Kidney (tissue), 14 donors: ENCODE data around the gene APOL2. TPM values are rescaled to one million over a fixed set of nuclear protein-coding genes. Genes with fewer than 3 reads are reported as not detected.
"Not testable (repeated sequence)": the region's sequence is repeated elsewhere in the genome, so short reads cannot be mapped to it uniquely, and the experiment has no call there.

Experiments used
- DNase-seq, 5 donors: peaks; one replicate each; pipeline ENCODE4 v3.0.0-alpha.2; 2013 to 2020
- FAIRE-seq: peaks from 2 replicates; lab custom pipeline; 2012; peaks lifted over from hg19 to GRCh38; lab: Jason Lieb, UNC
- H3K27ac ChIP-seq, 2 donors: one replicate each; pipeline ENCODE4 v1.7.0; 2013; ENCODE audit warnings: low read depth in 2 of 2, low read length in 2 of 2, inconsistent platforms in 1 of 2
- H3K27me3 ChIP-seq: one replicate; pipeline ENCODE4 v1.7.1; 2013; ENCODE audit warnings: low read length, inconsistent platforms; ENCODE audit not compliant: control insufficient read depth, insufficient read depth
- H3K36me3 ChIP-seq, 3 donors: one replicate each; pipeline versions ENCODE4 v1.7.0 to v1.7.1; 2013; ENCODE audit warnings: low read length in 3 of 3, control low read depth in 1 of 3, inconsistent platforms in 1 of 3; ENCODE audit not compliant: insufficient read depth in 3 of 3, control insufficient read depth in 2 of 3
- H3K4me1 ChIP-seq, 3 donors: one replicate each; pipeline versions ENCODE4 v1.7.0 to v1.7.1; 2013; ENCODE audit warnings: low read length in 3 of 3, inconsistent platforms in 1 of 3, low read depth in 1 of 3; ENCODE audit not compliant: control insufficient read depth in 2 of 3, insufficient read depth in 2 of 3
- H3K4me3 ChIP-seq, 3 donors: one replicate each; pipeline versions ENCODE4 v1.7.0 to v1.8.1; 2013; ENCODE audit warnings: low read length in 3 of 3, control low read depth in 1 of 3, inconsistent platforms in 1 of 3
- H3K9ac ChIP-seq, 3 donors: one replicate each; pipeline versions ENCODE4 v1.7.0 to v1.7.1; 2013; ENCODE audit warnings: low read length in 3 of 3, control low read depth in 1 of 3, inconsistent platforms in 1 of 3
- H3K9me3 ChIP-seq, 3 donors: one replicate each; pipeline versions ENCODE4 v1.7.0 to v1.7.1; 2013; ENCODE audit warnings: low read length in 3 of 3, control low read depth in 1 of 3, inconsistent platforms in 1 of 3; ENCODE audit not compliant: control insufficient read depth in 2 of 3, insufficient read depth in 1 of 3
- intact Hi-C: fragments of 100-400 bp; cut with DNase I; formaldehyde crosslinking; loops from one replicate; pipeline ENCODE4 v1.11.1; 2022
- polyA plus RNA-seq: library from polyadenylated mRNA; stranded (reverse); fragments of 350-450 nt; fragmentation: Illumina TruSeq; extraction: RNeasy Lipid Tissue Mini Kit (QIAGEN cat#74804); gene quantifications from one replicate; pipeline ENCODE4 v1.2.3, GENCODE V29; 2014; ENCODE audit warnings: low read depth, low replicate concordance; ENCODE audit not compliant: insufficient read depth
- total RNA-seq: library from RNA; stranded (reverse); fragmentation: NEBNext Ultra II Directional; extraction: Animal tissue kit (Norgen Biotek cat#: 25700); gene quantifications from one replicate; pipeline ENCODE4 v1.2.1, GENCODE V29; 2021
- TF ChIP-seq, protein P1 (sequence below): IDR thresholded peaks from 3 replicates; pipeline ENCODE4 v1.5.1; 2012; ENCODE audit warnings: mild to moderate bottlenecking, moderate library complexity, borderline replicate concordance; ENCODE audit not compliant: insufficient read depth; ENCODE audit errors: extremely low read depth
- donor health status: control.
- donor health status: control.
- donor health status: control.
- donor health status: control.
- donor health status: control.
- donor health status: DM: yes; HTN: yes; CAD: no.
- donor health status: Normal renal cell carcinoma (clear cell type).

The APOL2 gene
- total and polyA plus RNA-seq, 2 donors from 2014 or later = 34.8 to 48.8 TPM

DNA sequence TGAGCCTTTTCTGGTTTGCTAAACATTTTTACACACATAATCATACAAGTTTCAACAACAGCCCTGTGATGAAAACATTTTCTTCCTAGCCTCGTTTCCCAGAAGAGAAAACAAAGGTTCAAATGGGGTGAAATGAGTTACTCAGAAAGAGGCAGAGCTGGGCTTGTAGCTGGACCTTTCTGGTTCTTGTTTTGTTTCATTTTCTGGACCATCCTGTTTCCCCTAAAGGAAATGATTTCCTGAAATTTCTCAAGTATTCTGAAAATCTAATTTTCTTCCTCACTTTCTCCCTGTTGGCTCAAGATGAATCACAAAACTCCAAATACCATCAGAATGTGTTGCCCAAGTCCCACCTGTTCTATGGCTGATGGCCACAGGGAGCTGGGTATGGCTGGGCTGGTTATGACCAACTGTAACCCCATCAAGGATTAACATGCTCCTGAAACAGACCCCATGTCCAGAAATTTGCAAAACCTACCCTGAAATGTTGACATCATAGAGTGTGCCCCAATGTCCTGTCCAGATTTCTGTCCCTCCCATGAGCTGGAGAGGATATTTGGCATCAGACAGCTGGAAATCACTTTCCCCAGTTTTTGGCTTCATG, 31.1 kb downstream of the APOL2 start:
- H3K4me3 ChIP-seq = no peak overlapping the region
- FAIRE-seq = no peak
- TF ChIP-seq, protein P1, sequence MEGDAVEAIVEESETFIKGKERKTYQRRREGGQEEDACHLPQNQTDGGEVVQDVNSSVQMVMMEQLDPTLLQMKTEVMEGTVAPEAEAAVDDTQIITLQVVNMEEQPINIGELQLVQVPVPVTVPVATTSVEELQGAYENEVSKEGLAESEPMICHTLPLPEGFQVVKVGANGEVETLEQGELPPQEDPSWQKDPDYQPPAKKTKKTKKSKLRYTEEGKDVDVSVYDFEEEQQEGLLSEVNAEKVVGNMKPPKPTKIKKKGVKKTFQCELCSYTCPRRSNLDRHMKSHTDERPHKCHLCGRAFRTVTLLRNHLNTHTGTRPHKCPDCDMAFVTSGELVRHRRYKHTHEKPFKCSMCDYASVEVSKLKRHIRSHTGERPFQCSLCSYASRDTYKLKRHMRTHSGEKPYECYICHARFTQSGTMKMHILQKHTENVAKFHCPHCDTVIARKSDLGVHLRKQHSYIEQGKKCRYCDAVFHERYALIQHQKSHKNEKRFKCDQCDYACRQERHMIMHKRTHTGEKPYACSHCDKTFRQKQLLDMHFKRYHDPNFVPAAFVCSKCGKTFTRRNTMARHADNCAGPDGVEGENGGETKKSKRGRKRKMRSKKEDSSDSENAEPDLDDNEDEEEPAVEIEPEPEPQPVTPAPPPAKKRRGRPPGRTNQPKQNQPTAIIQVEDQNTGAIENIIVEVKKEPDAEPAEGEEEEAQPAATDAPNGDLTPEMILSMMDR = no peak

GRCh38 chr22:36206255-36206654, 33.1 kb downstream of the APOL2 start:
- Histone ChIP-seq H3K9me3 (no peaks in the 10 kb centered on the region), H3K27ac (no peak overlapping the region), H3K27me3 (no peaks in the 10 kb centered on the region), H3K4me3 (no peak overlapping the region), H3K4me1 (peaks cover 2 to 17% (median 10%) of the 10 kb centered on the region in 3 donors), H3K9ac (no peak overlapping the region), H3K36me3 (no peaks in the 10 kb centered on the region)
- TF ChIP-seq, protein P1 = no peak
- FAIRE-seq (no peak), DNase-seq (no peak)
- intact Hi-C loops = no loop called here

More for the DNA sequence above, 31.1 kb downstream of the APOL2 start:
- intact Hi-C loops = no loop called here
- peaks cover 0 to 18% (median 13%) of the 10 kb centered on the region in 3 donors for H3K4me1 ChIP-seq
- no peaks in the 10 kb centered on the region for H3K27me3 ChIP-seq
- H3K36me3 ChIP-seq = no peaks in the 10 kb centered on the region
- peak in 1 of 5 donors; percentile 5 for DNase-seq
- no peak overlapping the region for H3K9ac ChIP-seq
- peak overlapping the region in 1 of 2 donors; percentile 32 for H3K27ac ChIP-seq
- H3K9me3 ChIP-seq = no peaks in the 10 kb centered on the region

DNA sequence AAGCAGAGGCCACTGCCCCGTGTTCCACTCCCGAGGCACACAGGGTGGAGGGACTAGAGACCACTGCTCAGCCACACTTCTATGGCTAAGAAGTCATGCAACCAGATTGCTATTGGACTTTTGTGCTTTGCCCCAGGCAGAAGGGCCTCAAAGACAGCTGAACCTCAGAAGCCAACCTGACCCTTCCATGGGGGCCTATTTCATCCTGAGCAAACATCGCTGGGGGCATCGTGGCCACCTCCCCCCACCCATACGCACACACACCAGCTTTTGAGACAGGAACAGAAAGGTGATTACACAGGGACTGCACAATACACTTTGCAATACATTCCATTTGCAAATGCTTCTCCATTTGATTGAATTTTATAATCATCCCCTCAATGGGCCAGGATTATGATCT, 33.8 kb downstream of the APOL2 start:
- peaks cover 2 to 15% (median 3%) of the 10 kb centered on the region in 3 donors for H3K4me1 ChIP-seq
- H3K27ac ChIP-seq, H3K9ac ChIP-seq, intact Hi-C loops, H3K9me3 ChIP-seq, H3K36me3 ChIP-seq, H3K27me3 ChIP-seq, H3K4me3 ChIP-seq, FAIRE-seq: not testable (repeated sequence)
- peak in 1 of 5 donors; percentile 28 for DNase-seq

GRCh38 chr22:36204632-36205015, 34.7 kb downstream of the APOL2 start:
- H3K4me3 ChIP-seq = no peak overlapping the region
- no peaks in the 10 kb centered on the region for H3K27me3 ChIP-seq
- H3K9me3 ChIP-seq = no peaks in the 10 kb centered on the region
- TF ChIP-seq, protein P1 = no peak
- intact Hi-C loops = no loop called here
- no peak for DNase-seq
- peak overlapping the region in 1 of 3 donors; percentile 7 for H3K9ac ChIP-seq
- H3K27ac ChIP-seq = no peak overlapping the region
- H3K36me3 ChIP-seq = no peaks in the 10 kb centered on the region
- H3K4me1 ChIP-seq = peaks cover 0 to 15% (median 2%) of the 10 kb centered on the region in 3 donors
- no peak for FAIRE-seq
